KOPT-K1 (cell line): Measurements from ENCODE around the gene CAMTA1.

Experiments
- H3K27ac ChIP-seq: fragments of 200-600 bp; sonication (generic); 2 replicates; pipeline ENCODE4 v1.5.1; 2016; ENCODE audit warnings: antibody characterized with exemption, mild to moderate bottlenecking, low read depth, low read length; ENCODE audit not compliant: poor library complexity, severe bottlenecking
- H3K36me3 ChIP-seq: fragments of 200-600 bp; sonication (generic); 2 replicates; pipeline ENCODE4 v1.5.1; 2017; ENCODE audit warnings: antibody characterized with exemption, mild to moderate bottlenecking, low read length, moderate library complexity; ENCODE audit not compliant: insufficient read depth
- H3K9me3 ChIP-seq: fragments of 200-600 bp; sonication (generic); 2 replicates; pipeline ENCODE4 v1.5.1; 2017; ENCODE audit warnings: antibody characterized with exemption, low read length, mild to moderate bottlenecking; ENCODE audit not compliant: insufficient read depth, poor library complexity, severe bottlenecking

CAMTA1 gene

GRCh38 chr1:6905331-6905730, 120.1 kb downstream of the CAMTA1 start:
- Histone ChIP-seq H3K36me3 (no peaks in the 10 kb centered on the region), H3K9me3 (no peaks in the 10 kb centered on the region), H3K27ac (no peak overlapping the region)

- Histone ChIP-seq H3K36me3 (no peaks in the 10 kb centered on the region), H3K27ac (no peak overlapping the region), H3K9me3 (no peaks in the 10 kb centered on the region)
Measured at GRCh38 chr1:6905790-6906189, 120.5 kb downstream of the CAMTA1 start.

- Histone ChIP-seq H3K27ac (no peak overlapping the region), H3K9me3 (no peaks in the 10 kb centered on the region), H3K36me3 (no peaks in the 10 kb centered on the region)
Measured at GRCh38 chr1:6906783-6907182, 121.5 kb downstream of the CAMTA1 start.

GRCh38 chr1:6907201-6907600, 121.9 kb downstream of the CAMTA1 start:
- H3K9me3 ChIP-seq: no peaks in the 10 kb centered on the region
- no peaks in the 10 kb centered on the region for H3K36me3 ChIP-seq
- H3K27ac ChIP-seq: no peak overlapping the region

GRCh38 chr1:6907676-6908434, 122.6 kb downstream of the CAMTA1 start:
- Histone ChIP-seq H3K27ac (no peak overlapping the region), H3K36me3 (no peaks in the 10 kb centered on the region), H3K9me3 (no peaks in the 10 kb centered on the region)

- Histone ChIP-seq H3K9me3 (no peaks in the 10 kb centered on the region), H3K36me3 (no peaks in the 10 kb centered on the region), H3K27ac (no peak overlapping the region)
Measured at GRCh38 chr1:6909401-6909800, 124.1 kb downstream of the CAMTA1 start.

GRCh38 chr1:6909857-6910256, 124.6 kb downstream of the CAMTA1 start:
- H3K36me3 ChIP-seq: no peaks in the 10 kb centered on the region
- H3K27ac ChIP-seq: no peak overlapping the region
- H3K9me3 ChIP-seq: no peaks in the 10 kb centered on the region

- Histone ChIP-seq H3K27ac (no peak overlapping the region), H3K9me3 (no peaks in the 10 kb centered on the region), H3K36me3 (no peaks in the 10 kb centered on the region)
Measured at GRCh38 chr1:6911021-6911941, 126.0 kb downstream of the CAMTA1 start.

- H3K36me3 ChIP-seq: no peaks in the 10 kb centered on the region
- H3K9me3 ChIP-seq: no peaks in the 10 kb centered on the region
- H3K27ac ChIP-seq: no peak overlapping the region
Measured at GRCh38 chr1:6911974-6912373, 126.7 kb downstream of the CAMTA1 start.

- Histone ChIP-seq H3K9me3 (no peaks in the 10 kb centered on the region), H3K27ac (no peak overlapping the region), H3K36me3 (no peaks in the 10 kb centered on the region)
Measured at GRCh38 chr1:6912518-6912917, 127.3 kb downstream of the CAMTA1 start.

GRCh38 chr1:6913086-6913485, 127.8 kb downstream of the CAMTA1 start:
- no peak overlapping the region for H3K27ac ChIP-seq
- no peaks in the 10 kb centered on the region for H3K9me3 ChIP-seq
- no peaks in the 10 kb centered on the region for H3K36me3 ChIP-seq

GRCh38 chr1:6914706-6915105, 129.5 kb downstream of the CAMTA1 start:
- Histone ChIP-seq H3K27ac (no peak overlapping the region), H3K36me3 (no peaks in the 10 kb centered on the region)

GRCh38 chr1:6915999-6916565, 130.8 kb downstream of the CAMTA1 start:
- Histone ChIP-seq H3K27ac (no peak overlapping the region), H3K9me3 (no peaks in the 10 kb centered on the region), H3K36me3 (no peaks in the 10 kb centered on the region)

More at GRCh38 chr1:6914706-6915105, 129.5 kb downstream of the CAMTA1 start:
- H3K9me3 ChIP-seq: no peaks in the 10 kb centered on the region

- Histone ChIP-seq H3K9me3 (peaks cover 8% of the 10 kb centered on the region), H3K27ac (no peak overlapping the region), H3K36me3 (no peaks in the 10 kb centered on the region)
Measured at GRCh38 chr1:6917067-6917466, 131.8 kb downstream of the CAMTA1 start.

- Histone ChIP-seq H3K36me3 (no peaks in the 10 kb centered on the region), H3K27ac (no peak overlapping the region), H3K9me3 (peaks cover 8% of the 10 kb centered on the region)
Measured at GRCh38 chr1:6918186-6918924, 133.1 kb downstream of the CAMTA1 start.
